GM12878 (cell line): ENCODE results near the gene LIPE. TPM values are rescaled to one million over a fixed set of nuclear protein-coding genes. Genes with fewer than 3 reads are reported as not detected.

ENCODE experiments used
- ATF2 ChIP-seq: IDR thresholded peaks from 2 replicates; pipeline ENCODE4 v1.6.1; 2012; ENCODE audit warnings: low read length, inconsistent platforms
- BMI1 ChIP-seq: fragments of 450-650 bp; IDR thresholded peaks from 2 replicates; pipeline ENCODE4 v1.6.1; 2016; ENCODE audit warnings: mild to moderate bottlenecking, moderate library complexity, borderline replicate concordance
- CREB1 ChIP-seq: IDR thresholded peaks from 2 replicates; pipeline ENCODE4 v1.6.1; 2012; ENCODE audit warnings: low read depth, mild to moderate bottlenecking, inconsistent platforms
- HCFC1 ChIP-seq: fragments of 150-350 bp; IDR thresholded peaks from 2 replicates; pipeline ENCODE4 v1.6.1; 2014; ENCODE audit warnings: low read length
- JUNB ChIP-seq: IDR thresholded peaks from 2 replicates; pipeline ENCODE4 v1.6.1; 2016; ENCODE audit warnings: antibody characterized with exemption, mild to moderate bottlenecking
- MTA3 ChIP-seq: IDR thresholded peaks from 2 replicates; pipeline ENCODE4 v1.6.1; 2012; ENCODE audit warnings: low read length, inconsistent platforms, borderline replicate concordance
- SMC3 ChIP-seq: IDR thresholded peaks from 2 replicates; pipeline ENCODE4 v1.6.1; 2011; ENCODE audit warnings: low read length, improper control_type of control experiment, borderline replicate concordance
- ZNF384 ChIP-seq: IDR thresholded peaks from 2 replicates; pipeline ENCODE4 v1.6.1; 2012; ENCODE audit warnings: low read depth, mild to moderate bottlenecking, low read length, improper control_type of control experiment, borderline replicate concordance
- ZNF592 ChIP-seq: fragments of 450-650 bp; IDR thresholded peaks from 2 replicates; pipeline ENCODE4 v1.6.1; 2017; ENCODE audit warnings: mild to moderate bottlenecking, moderate library complexity
- ZNF687 ChIP-seq: fragments of 450-650 bp; IDR thresholded peaks from 2 replicates; pipeline ENCODE4 v1.6.1; 2017; ENCODE audit warnings: mild to moderate bottlenecking, moderate library complexity
- polyA plus RNA-seq, 11 experiments: library from polyadenylated mRNA; depleted of rRNA in 4 of 11; unstranded in 6 of 11; stranded (reverse) in 5 of 11; fragments of >200 nt; fragmentation: Nextera tagmentation in 4 of 11; fragmentation: Illumina TruSeq in 1 of 11; extraction: Ambion mirVana in 4 of 11; extraction: Trizol in 1 of 11; gene quantifications; 1 replicate in 1 of 11; 2 replicates in 10 of 11; pipeline versions ENCODE4 v1.2.1 to v1.2.3, GENCODE V29; 2011 to 2016; ENCODE audit warnings: inconsistent platforms in 2 of 11, missing spikeins in 2 of 11, low read depth in 1 of 11
- total RNA-seq, 4 experiments: library from RNA; depleted of rRNA in 3 of 4; stranded (reverse); fragments of >200 nt in 3 of 4; fragmentation: Illumina TruSeq in 1 of 4; extraction: Trizol in 1 of 4; gene quantifications; 2 replicates each; pipeline versions ENCODE4 v1.2.1 to v1.2.3, GENCODE V29; 2013 to 2021

Gene LIPE
- total and polyA plus RNA-seq, 10 of the 15 experiments (the other 5 are each of a cell fraction or from before 2014, with no cell fraction given) = 0.02 to 33.3 (median 9.5) TPM

- no peak for TF ChIP-seq ATF2
- TF ChIP-seq JUNB = no peak
- no peak for TF ChIP-seq ZNF592
- no peak for TF ChIP-seq CREB1
- no peak for TF ChIP-seq ZNF384
- TF ChIP-seq MTA3 = no peak
- no peak for TF ChIP-seq ZNF687
- TF ChIP-seq BMI1 = no peak
- no peak for TF ChIP-seq HCFC1
- no peak for TF ChIP-seq SMC3
Observed at GRCh38 chr19:42436006-42436405, 8.8 kb upstream of the LIPE start (continued).
